SK-N-SH (cell line): ENCODE data around the gene MN1.

Source experiments
- CTCF ChIP-seq: fragments of 200-600 bp; sonication (generic); IDR thresholded peaks from 2 replicates; pipeline ENCODE4 v1.6.1; 2017; ENCODE audit warnings: antibody characterized with exemption, mild to moderate bottlenecking, moderate library complexity
- EP300 ChIP-seq, 2 experiments: IDR thresholded peaks; 2 replicates each; pipeline versions ENCODE4 v1.4.0 to v1.6.1; 2012; ENCODE audit warnings: borderline replicate concordance in 1 of 2, low read depth in 1 of 2, low read length in 1 of 2
- EZH2phosphoT487 ChIP-seq: fragments of 200-600 bp; sonication (generic); IDR thresholded peaks from 2 replicates; pipeline ENCODE4 v1.6.1; 2017; ENCODE audit warnings: low read depth, mixed run types, mild to moderate bottlenecking, antibody characterized with exemption, moderate library complexity, borderline replicate concordance
- PBX3 ChIP-seq: IDR thresholded peaks from 2 replicates; pipeline ENCODE4; 2012
- POLR2AphosphoS5 ChIP-seq: IDR thresholded peaks from 2 replicates; pipeline ENCODE4 v1.6.1; 2012; ENCODE audit warnings: low read depth, low read length
- REST ChIP-seq: IDR thresholded peaks from 2 replicates; pipeline ENCODE4 v1.6.1; 2012; ENCODE audit warnings: mild to moderate bottlenecking, low read depth, low read length, moderate library complexity
- RFX5 ChIP-seq: IDR thresholded peaks from 2 replicates; pipeline ENCODE4 v1.6.1; 2012; ENCODE audit warnings: mild to moderate bottlenecking, improper control_type of control experiment, low read length

GRCh38 chr22:27754247-27754887 lies 47.2 kb downstream of the MN1 start:
- no peak for TF ChIP-seq REST
- no peak for TF ChIP-seq CTCF
- TF ChIP-seq POLR2AphosphoS5: no peak
- no peak for TF ChIP-seq RFX5
- TF ChIP-seq EZH2phosphoT487: no peak
- TF ChIP-seq PBX3: no peak
- TF ChIP-seq EP300 (IDR thresholded peaks at IDR 0.05; ENCODE audit: borderline replicate concordance in 1 of 2, low read depth in 1 of 2, low read length in 1 of 2): no peak
